BE2C (cell line): ENCODE measurements around the gene ALG11.

Source experiments
- DNase-seq: peaks from one replicate; pipeline ENCODE4 v3.0.0-alpha.2; 2020
- H3K27me3 ChIP-seq: fragments of 250-450 bp; sonication (Bioruptor Pico); 2 replicates; pipeline ENCODE4 v1.5.1; 2020; ENCODE audit warnings: mild to moderate bottlenecking
- H3K36me3 ChIP-seq: fragments of 250-450 bp; sonication (Bioruptor Pico); 2 replicates; pipeline ENCODE4 v1.5.1; 2020; ENCODE audit warnings: mild to moderate bottlenecking
- H3K4me1 ChIP-seq: fragments of 250-450 bp; sonication (Bioruptor Pico); 2 replicates; pipeline ENCODE4 v1.5.1; 2020
- H3K4me3 ChIP-seq: 2 replicates; pipeline ENCODE4 v1.5.1; 2011; ENCODE audit warnings: low read depth, low read length
- H3K9me3 ChIP-seq: fragments of 250-450 bp; sonication (Bioruptor Pico); 2 replicates; pipeline ENCODE4 v1.5.1; 2020
- TF ChIP-seq, protein P1 (sequence below): IDR thresholded peaks from 2 replicates; pipeline ENCODE4 v1.5.1; 2012; ENCODE audit warnings: mild to moderate bottlenecking, low read depth, low read length

Gene ALG11

DNA sequence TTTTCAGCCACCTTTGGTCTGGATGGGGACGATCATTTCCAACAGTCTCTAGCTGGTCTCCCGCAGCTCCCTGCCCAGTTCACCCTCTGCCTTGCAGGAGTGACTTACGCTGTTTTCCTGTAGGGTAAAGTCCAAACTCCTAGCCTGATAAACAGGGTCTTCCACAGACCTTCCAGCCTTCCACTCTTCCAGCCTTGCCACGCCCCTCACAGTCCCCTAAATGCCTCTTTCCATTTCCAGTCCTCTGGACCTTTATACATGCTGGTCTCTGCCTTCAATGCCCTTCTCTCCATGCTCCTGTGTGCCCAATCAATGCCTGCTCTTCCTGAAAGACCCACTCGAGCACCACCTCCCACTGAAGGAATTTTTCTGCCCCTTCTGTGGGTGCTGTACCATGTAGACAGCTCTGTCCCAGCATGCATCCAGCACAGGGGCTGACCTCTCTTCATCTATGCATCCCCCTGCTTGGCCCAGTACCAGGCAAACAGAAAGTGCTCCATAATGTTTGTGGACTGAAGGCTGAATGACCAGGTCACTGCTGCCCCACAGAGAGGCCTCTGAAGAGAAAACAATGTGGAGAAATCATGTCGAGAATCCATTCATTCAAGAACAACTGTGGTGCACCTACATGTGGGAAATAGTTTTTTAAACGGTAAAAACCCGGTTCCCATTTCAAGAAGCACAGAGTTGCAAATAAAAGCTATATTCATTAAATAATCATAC is 5.5 kb upstream of the ALG11 start:
- Histone ChIP-seq H3K36me3 (no peaks in the 10 kb centered on the region), H3K4me1 (no peaks in the 10 kb centered on the region), H3K9me3 (no peaks in the 10 kb centered on the region), H3K4me3 (no peak overlapping the region), H3K27me3 (no peaks in the 10 kb centered on the region; the same call in 1 of the 2 replicates)
- no peak for DNase-seq
- TF ChIP-seq, protein P1, sequence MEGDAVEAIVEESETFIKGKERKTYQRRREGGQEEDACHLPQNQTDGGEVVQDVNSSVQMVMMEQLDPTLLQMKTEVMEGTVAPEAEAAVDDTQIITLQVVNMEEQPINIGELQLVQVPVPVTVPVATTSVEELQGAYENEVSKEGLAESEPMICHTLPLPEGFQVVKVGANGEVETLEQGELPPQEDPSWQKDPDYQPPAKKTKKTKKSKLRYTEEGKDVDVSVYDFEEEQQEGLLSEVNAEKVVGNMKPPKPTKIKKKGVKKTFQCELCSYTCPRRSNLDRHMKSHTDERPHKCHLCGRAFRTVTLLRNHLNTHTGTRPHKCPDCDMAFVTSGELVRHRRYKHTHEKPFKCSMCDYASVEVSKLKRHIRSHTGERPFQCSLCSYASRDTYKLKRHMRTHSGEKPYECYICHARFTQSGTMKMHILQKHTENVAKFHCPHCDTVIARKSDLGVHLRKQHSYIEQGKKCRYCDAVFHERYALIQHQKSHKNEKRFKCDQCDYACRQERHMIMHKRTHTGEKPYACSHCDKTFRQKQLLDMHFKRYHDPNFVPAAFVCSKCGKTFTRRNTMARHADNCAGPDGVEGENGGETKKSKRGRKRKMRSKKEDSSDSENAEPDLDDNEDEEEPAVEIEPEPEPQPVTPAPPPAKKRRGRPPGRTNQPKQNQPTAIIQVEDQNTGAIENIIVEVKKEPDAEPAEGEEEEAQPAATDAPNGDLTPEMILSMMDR: no peak

DNA sequence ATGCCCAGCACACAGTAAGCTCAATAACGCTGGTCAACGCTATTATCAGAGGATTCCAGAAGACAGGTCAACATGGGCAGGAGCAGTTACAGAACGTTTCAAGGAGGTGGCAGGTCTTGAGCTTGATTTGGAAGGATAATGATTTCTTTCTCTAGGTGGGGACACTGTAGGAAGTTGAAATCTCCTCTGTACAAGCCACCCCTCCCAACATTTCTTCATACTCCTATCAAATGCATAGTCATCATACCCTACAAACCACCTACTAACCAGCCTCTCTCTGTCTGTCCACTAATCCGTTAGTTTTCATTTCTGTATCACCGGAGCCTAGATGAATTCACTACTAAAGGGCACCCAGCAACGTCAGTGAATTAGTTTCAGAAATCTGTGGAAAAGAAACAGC is 2.3 kb upstream of the ALG11 start:
- TF ChIP-seq, protein P1: no peak
- no peaks in the 10 kb centered on the region for H3K4me1 ChIP-seq
- H3K4me3 ChIP-seq: no peak overlapping the region
- H3K27me3 ChIP-seq: no peaks in the 10 kb centered on the region; the same call in 1 of the 2 replicates
- DNase-seq: no peak
- no peaks in the 10 kb centered on the region for H3K36me3 ChIP-seq
- no peaks in the 10 kb centered on the region for H3K9me3 ChIP-seq

DNA sequence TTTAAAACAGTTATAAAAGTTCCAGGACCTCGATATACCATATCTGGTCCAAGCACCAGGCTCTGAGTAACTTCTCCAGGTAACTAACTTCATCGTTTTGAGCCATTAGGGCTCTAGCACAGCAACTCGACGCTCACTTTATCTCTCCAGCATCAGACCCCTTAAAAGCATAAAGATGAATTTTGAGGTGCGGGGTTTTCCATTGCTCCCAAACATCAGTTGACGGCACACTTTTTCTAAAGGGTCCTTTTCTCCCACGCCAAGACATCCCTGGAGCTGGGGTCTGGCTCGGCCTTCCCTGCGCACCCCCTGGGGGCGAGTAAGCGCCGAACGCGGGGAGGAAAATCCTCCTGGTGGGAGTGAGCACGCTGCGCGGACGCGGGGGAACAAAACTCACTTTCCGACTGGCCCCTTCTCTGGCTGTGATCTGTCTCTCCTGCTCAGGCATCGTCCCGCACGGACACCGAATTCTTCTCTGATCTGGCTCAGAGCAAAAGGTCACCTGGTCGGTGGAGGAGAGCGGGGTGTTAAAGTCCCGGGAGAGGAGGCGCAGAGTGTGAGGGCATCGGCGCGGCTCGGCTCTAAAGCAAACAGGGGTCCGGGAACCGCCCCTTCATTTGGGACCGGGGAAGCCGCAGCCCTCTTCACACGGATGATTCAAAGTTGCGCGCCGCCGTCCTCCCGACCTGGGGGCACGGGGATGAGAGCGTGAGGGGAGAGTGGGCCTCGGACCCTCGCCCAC is 1.1 kb upstream of the ALG11 start, which contains the start of gene ATP7B:
Gene ATP7B, minus strand, starts transcription at position 561 of the 742 bp plus-strand sequence. Its CDS starts 113 bp downstream, at position 448.
- no peaks in the 10 kb centered on the region for H3K4me1 ChIP-seq
- no peaks in the 10 kb centered on the region; the same call in 1 of the 2 replicates for H3K27me3 ChIP-seq
- DNase-seq: peak; percentile 28
- TF ChIP-seq, protein P1: no peak
- H3K36me3 ChIP-seq: no peaks in the 10 kb centered on the region
- no peaks in the 10 kb centered on the region for H3K9me3 ChIP-seq
- peak within 1 kb of the TSS; percentile 92 for H3K4me3 ChIP-seq

DNA sequence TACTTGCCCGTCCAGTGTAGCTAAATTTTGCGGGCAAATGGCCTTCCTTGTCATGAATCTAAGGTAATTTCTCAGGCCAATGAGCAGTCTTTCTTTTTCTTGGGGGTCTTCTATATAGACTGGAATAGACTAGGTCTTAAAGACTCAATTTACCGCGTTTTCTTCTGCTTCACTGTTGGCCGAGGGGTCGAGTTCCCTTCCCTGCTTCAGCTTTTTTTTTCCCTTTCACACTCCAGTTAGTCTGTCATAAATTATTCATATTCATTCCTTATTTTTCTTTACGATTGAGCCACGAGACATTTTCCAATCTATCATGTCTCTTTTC is 276 bp downstream of the ALG11 start:
- no peaks in the 10 kb centered on the region; the same call in 1 of the 2 replicates for H3K27me3 ChIP-seq
- TF ChIP-seq, protein P1: no peak
- H3K4me3 ChIP-seq: peak overlapping the region; percentile 92
- no peaks in the 10 kb centered on the region for H3K9me3 ChIP-seq
- H3K4me1 ChIP-seq: no peaks in the 10 kb centered on the region
- DNase-seq: no peak
- H3K36me3 ChIP-seq: peaks cover 3% of the 10 kb centered on the region; the same call in 1 of the 2 replicates

DNA sequence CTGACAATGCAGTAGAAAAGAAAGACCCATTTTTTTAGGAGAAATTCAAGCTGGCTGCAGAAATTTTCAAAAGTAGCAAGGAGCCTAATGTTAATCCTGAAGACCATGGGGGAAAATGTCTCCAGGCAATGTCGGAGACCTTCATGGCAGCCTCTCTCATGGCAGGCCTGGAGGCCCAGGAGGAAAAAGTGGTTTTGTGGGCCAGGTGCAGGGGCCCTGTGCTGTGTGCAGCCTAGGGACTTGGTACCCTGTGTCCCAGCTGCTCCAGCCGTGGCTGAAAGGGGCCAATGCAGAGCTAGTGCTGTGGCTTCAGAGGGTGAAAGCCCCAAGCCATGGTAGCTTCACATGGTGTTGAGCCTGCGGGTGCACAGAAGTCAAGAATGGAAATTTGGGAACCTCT is 4.1 kb downstream of the ALG11 start:
- TF ChIP-seq, protein P1: no peak
- H3K4me1 ChIP-seq: no peaks in the 10 kb centered on the region
- H3K36me3 ChIP-seq: peaks cover 19% of the 10 kb centered on the region
- no peaks in the 10 kb centered on the region for H3K27me3 ChIP-seq
- DNase-seq: no peak
- no peak overlapping the region for H3K4me3 ChIP-seq
- H3K9me3 ChIP-seq: no peaks in the 10 kb centered on the region

DNA sequence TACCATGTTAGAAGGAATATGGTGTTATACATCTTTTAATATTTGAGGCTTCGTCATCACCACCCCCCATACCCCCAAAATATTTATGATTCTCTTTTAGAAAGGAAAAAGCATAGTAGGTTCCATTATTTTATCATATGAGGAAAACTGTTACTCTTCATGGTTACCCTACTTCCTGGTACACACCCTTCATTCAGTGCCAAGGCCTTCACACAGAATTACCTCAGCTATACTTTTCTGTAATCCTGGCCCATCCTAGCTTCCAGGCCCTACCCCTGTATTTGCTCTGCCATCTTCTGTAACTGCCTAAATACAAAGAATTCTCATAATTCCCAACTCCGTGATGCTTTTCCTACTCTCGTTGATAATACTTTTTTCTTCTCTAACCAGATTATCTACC is 8.0 kb downstream of the ALG11 start:
- H3K36me3 ChIP-seq: peaks cover 43% of the 10 kb centered on the region
- no peak overlapping the region for H3K4me3 ChIP-seq
- H3K9me3 ChIP-seq: no peaks in the 10 kb centered on the region
- DNase-seq: no peak
- TF ChIP-seq, protein P1: no peak
- H3K4me1 ChIP-seq: no peaks in the 10 kb centered on the region
- H3K27me3 ChIP-seq: no peaks in the 10 kb centered on the region
